Activated CD8-positive, alpha-beta T cell treated with anti-CD3 and anti-CD28 coated beads for 36 hours (primary cell): ENCODE measurements around the gene SHISA6. TPM values are rescaled to one million over a fixed set of nuclear protein-coding genes. Genes with fewer than 3 reads are reported as not detected.

Source experiments
- ATAC-seq: fragments of 200-7000 bp; cut with Tn5 transposase; one replicate; pipeline ENCODE4 v1.10.0; 2021; ENCODE audit warnings: mild to moderate bottlenecking, moderate library complexity
- CTCF ChIA-PET: fragments of 350-600 bp; sonication (Branson Sonifier 250); formaldehyde crosslinking; loops from one replicate; lab custom pipeline; 2021; ENCODE audit warnings: antibody characterized with exemption; lab: Charles Lee
- POLR2A ChIA-PET: fragments of 350-600 bp; sonication (Branson Sonifier 250); formaldehyde crosslinking; loops from one replicate; lab custom pipeline; 2021; ENCODE audit warnings: antibody characterized with exemption; lab: Charles Lee
- DNase-seq: peaks from one replicate; pipeline ENCODE4 v3.0.0-alpha.2; 2020
- H3K27ac Mint-ChIP-seq: one replicate; pipeline ENCODE4 v1.8.0; 2021; ENCODE audit warnings: mild to moderate bottlenecking, mixed read lengths
- H3K27me3 Mint-ChIP-seq: one replicate; pipeline ENCODE4 v1.8.0; 2021; ENCODE audit warnings: mixed read lengths
- H3K36me3 Mint-ChIP-seq: one replicate; pipeline ENCODE4 v1.8.0; 2021; ENCODE audit warnings: low read depth, mixed read lengths
- H3K4me1 Mint-ChIP-seq: one replicate; pipeline ENCODE4 v1.8.0; 2021; ENCODE audit warnings: low read depth, mixed read lengths
- H3K4me3 Mint-ChIP-seq: one replicate; pipeline ENCODE4 v1.8.0; 2021; ENCODE audit warnings: mild to moderate bottlenecking, moderate library complexity, mixed read lengths
- H3K9me3 Mint-ChIP-seq: one replicate; pipeline ENCODE4 v1.8.0; 2021; ENCODE audit warnings: mixed read lengths
- CTCF ChIP-seq: fragments of 200-600 bp; IDR thresholded peaks from one replicate; pipeline ENCODE4 v1.8.0; 2022; ENCODE audit warnings: antibody characterized with exemption, mild to moderate bottlenecking
- intact Hi-C: fragments of 100-400 bp; cut with micrococcal nuclease; formaldehyde crosslinking; loops from one replicate; pipeline ENCODE4 v1.10.0; 2022
- total RNA-seq, 2 experiments: library from RNA; stranded (reverse); gene quantifications; one replicate each; pipeline ENCODE4 v1.2.3, GENCODE V29; 2021

The SHISA6 gene
- total RNA-seq, 2 experiments from 2014 or later = not detected

DNA sequence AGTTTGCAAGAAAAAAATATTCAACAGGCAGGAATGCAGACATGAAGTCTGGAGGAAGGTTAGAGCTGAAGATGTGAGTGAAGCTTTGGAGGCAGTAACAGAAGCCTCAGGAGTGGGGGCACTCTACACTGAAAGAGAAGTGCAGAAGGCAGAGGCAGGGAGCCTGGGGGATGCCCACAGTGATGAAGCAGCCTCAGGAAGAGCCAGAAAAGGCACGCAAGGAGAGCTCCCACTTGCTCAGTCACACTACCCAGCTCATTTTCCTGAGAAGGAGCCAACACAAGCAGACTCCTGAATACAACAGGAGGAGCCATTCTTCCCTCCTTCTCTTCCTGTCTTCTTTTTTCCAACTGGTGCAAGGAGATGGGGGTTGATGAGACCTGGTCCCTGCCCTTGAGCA is 312.1 kb downstream of the SHISA6 start:
- Mint-ChIP-seq H3K4me1 (no peaks in the 10 kb centered on the region), H3K36me3 (no peaks in the 10 kb centered on the region), H3K4me3 (no peak overlapping the region), H3K27me3 (no peaks in the 10 kb centered on the region), H3K27ac (no peak overlapping the region), H3K9me3 (no peaks in the 10 kb centered on the region)
- intact Hi-C loops = no loop called here
- ATAC-seq (no peak), DNase-seq (no peak)
- ChIA-PET POLR2A (no interaction called here), CTCF (no interaction called here)
- TF ChIP-seq CTCF = no peak

- DNase-seq = no peak
- no peak for TF ChIP-seq CTCF
- intact Hi-C loops = no loop called here
- H3K4me3 Mint-ChIP-seq = no peak overlapping the region
- no peaks in the 10 kb centered on the region for H3K4me1 Mint-ChIP-seq
- no peaks in the 10 kb centered on the region for H3K27me3 Mint-ChIP-seq
- H3K9me3 Mint-ChIP-seq = no peaks in the 10 kb centered on the region
- ATAC-seq = no peak
- H3K27ac Mint-ChIP-seq = no peak overlapping the region
- H3K36me3 Mint-ChIP-seq = no peaks in the 10 kb centered on the region
- CTCF ChIA-PET = no interaction called here
- POLR2A ChIA-PET = no interaction called here
Observed at GRCh38 chr17:11554042-11554441, 313.0 kb downstream of the SHISA6 start.

DNA sequence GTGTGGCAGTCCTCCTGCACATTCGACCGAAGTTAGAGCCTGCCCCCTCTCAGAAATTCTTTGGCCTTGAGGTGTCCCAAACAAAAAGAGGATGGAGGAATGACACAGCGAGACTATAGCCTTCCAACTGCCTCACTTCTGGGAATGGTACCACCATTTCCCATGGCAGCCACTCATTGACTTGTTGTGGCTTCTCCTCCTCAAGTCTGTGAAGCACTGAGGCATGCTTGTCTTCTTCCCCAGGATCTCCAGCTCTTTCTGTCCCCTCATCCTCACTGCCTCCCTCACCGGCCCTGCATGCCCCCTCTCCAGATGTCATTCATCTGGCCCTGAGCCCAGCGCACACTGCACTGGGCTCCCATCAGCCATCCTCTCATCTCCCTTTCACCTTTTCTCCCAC is 313.5 kb downstream of the SHISA6 start:
- no peaks in the 10 kb centered on the region for H3K9me3 Mint-ChIP-seq
- CTCF ChIA-PET = no interaction called here
- H3K27ac Mint-ChIP-seq = no peak overlapping the region
- intact Hi-C loops = no loop called here
- no peaks in the 10 kb centered on the region for H3K36me3 Mint-ChIP-seq
- no peaks in the 10 kb centered on the region for H3K27me3 Mint-ChIP-seq
- no peak overlapping the region for H3K4me3 Mint-ChIP-seq
- H3K4me1 Mint-ChIP-seq = no peaks in the 10 kb centered on the region
- no peak for TF ChIP-seq CTCF
- DNase-seq (no peak), ATAC-seq (no peak)
- POLR2A ChIA-PET = no interaction called here

- ChIA-PET CTCF (no interaction called here), POLR2A (no interaction called here)
- DNase-seq (no peak), ATAC-seq (no peak)
- Mint-ChIP-seq H3K36me3 (no peaks in the 10 kb centered on the region), H3K27me3 (no peaks in the 10 kb centered on the region), H3K4me1 (no peaks in the 10 kb centered on the region), H3K9me3 (no peaks in the 10 kb centered on the region), H3K27ac (no peak overlapping the region), H3K4me3 (no peak overlapping the region)
- intact Hi-C loops = no loop called here
- TF ChIP-seq CTCF = no peak
Observed at GRCh38 chr17:11555530-11555929, 314.5 kb downstream of the SHISA6 start.

DNA sequence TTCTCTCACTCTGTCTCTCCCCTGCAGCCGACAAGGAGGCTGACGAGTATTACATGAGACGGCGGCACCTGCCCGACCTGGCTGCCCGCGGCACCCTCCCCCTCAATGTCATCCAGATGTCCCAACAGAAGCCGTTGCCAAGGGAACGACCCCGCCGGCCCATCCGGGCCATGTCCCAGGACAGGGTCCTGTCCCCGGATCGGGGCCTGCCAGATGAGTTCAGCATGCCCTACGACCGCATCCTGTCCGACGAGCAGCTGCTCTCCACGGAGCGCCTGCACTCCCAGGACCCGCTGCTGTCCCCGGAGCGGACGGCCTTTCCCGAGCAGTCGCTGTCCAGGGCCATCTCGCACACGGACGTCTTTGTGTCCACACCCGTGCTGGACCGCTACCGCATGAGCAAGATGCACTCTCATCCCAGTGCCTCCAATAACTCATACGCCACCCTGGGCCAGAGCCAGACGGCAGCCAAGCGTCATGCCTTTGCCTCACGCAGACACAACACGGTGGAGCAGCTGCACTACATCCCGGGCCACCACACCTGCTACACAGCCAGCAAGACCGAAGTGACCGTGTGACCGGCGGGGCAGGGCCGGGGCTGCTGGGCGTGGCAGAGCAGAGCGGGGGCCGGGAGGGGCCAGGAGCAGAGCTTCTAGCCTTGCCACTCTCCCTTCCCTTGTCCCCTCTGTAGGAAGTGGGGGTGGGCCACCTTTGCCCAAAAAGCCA is 316.9 kb downstream of the SHISA6 start:
- no peaks in the 10 kb centered on the region for H3K27me3 Mint-ChIP-seq
- no peak overlapping the region for H3K27ac Mint-ChIP-seq
- H3K4me3 Mint-ChIP-seq = no peak overlapping the region
- TF ChIP-seq CTCF = no peak
- no peaks in the 10 kb centered on the region for H3K9me3 Mint-ChIP-seq
- DNase-seq (no peak), ATAC-seq (no peak)
- intact Hi-C loops = no loop called here
- ChIA-PET CTCF (no interaction called here), POLR2A (no interaction called here)
- H3K36me3 Mint-ChIP-seq = no peaks in the 10 kb centered on the region
- H3K4me1 Mint-ChIP-seq = no peaks in the 10 kb centered on the region
